H9 (cell line): ENCODE results near the gene HEYL. TPM values are rescaled to one million over a fixed set of nuclear protein-coding genes. Genes with fewer than 3 reads are reported as not detected.

Experiments
- DNase-seq: peaks from one replicate; pipeline ENCODE4 v3.0.0-alpha.2; 2017
- H2AFZ ChIP-seq: one replicate; pipeline ENCODE4 v1.6.1; 2013; ENCODE audit warnings: mild to moderate bottlenecking, low read length, control low read depth, moderate library complexity
- H2AK5ac ChIP-seq: 2 replicates; pipeline ENCODE4 v1.6.1; 2013; ENCODE audit warnings: low read length, control low read depth, mixed read lengths; ENCODE audit not compliant: insufficient read length
- H2BK120ac ChIP-seq: one replicate; pipeline ENCODE4 v1.6.1; 2013; ENCODE audit warnings: low read depth, mild to moderate bottlenecking, low read length, control low read depth, inconsistent platforms; ENCODE audit not compliant: poor library complexity, severe bottlenecking
- H2BK12ac ChIP-seq: 2 replicates; pipeline ENCODE4 v1.6.1; 2013; ENCODE audit warnings: low read length, control low read depth, mixed read lengths, low read depth; ENCODE audit not compliant: insufficient read length
- H2BK15ac ChIP-seq: 2 replicates; pipeline ENCODE4 v1.6.1; 2013; ENCODE audit warnings: low read depth, low read length, control low read depth
- H2BK20ac ChIP-seq: one replicate; pipeline ENCODE4 v1.6.1; 2013; ENCODE audit warnings: low read depth, mild to moderate bottlenecking, low read length, control low read depth, inconsistent platforms; ENCODE audit not compliant: poor library complexity, severe bottlenecking
- H2BK5ac ChIP-seq: 2 replicates; pipeline ENCODE4 v1.6.1; 2013; ENCODE audit warnings: low read length, control low read depth, mixed read lengths; ENCODE audit not compliant: insufficient read length
- H3K14ac ChIP-seq: 2 replicates; pipeline ENCODE4 v1.6.1; 2013; ENCODE audit warnings: low read length, control low read depth; ENCODE audit not compliant: insufficient read depth
- H3K18ac ChIP-seq: 2 replicates; pipeline ENCODE4 v1.6.1; 2013; ENCODE audit warnings: low read depth, mild to moderate bottlenecking, mixed read lengths, low read length, control low read depth; ENCODE audit not compliant: insufficient read length
- H3K23ac ChIP-seq: 2 replicates; pipeline ENCODE4 v1.6.1; 2013; ENCODE audit warnings: low read length, control low read depth, mixed read lengths, low read depth; ENCODE audit not compliant: insufficient read length
- H3K23me2 ChIP-seq: 2 replicates; pipeline ENCODE4 v1.6.1; 2013; ENCODE audit warnings: low read depth, mild to moderate bottlenecking, mixed read lengths, low read length, control low read depth; ENCODE audit not compliant: insufficient read length, poor library complexity, severe bottlenecking
- H3K27ac ChIP-seq: 2 replicates; pipeline ENCODE4 v1.5.1; 2013; ENCODE audit warnings: low read length, control low read depth, mixed read lengths, low read depth; ENCODE audit not compliant: insufficient read length
- H3K27me3 ChIP-seq: 2 replicates; pipeline ENCODE4 v1.6.1; 2013; ENCODE audit warnings: low read length, control low read depth, inconsistent platforms; ENCODE audit not compliant: insufficient read depth
- H3K4ac ChIP-seq: 2 replicates; pipeline ENCODE4 v1.6.1; 2013; ENCODE audit warnings: low read depth, mild to moderate bottlenecking, control low read depth, inconsistent platforms, low read length, moderate library complexity
- H3K4me1 ChIP-seq: 2 replicates; pipeline ENCODE4 v1.6.1; 2013; ENCODE audit warnings: low read length, control low read depth, inconsistent platforms; ENCODE audit not compliant: insufficient read depth
- H3K4me2 ChIP-seq: 2 replicates; pipeline ENCODE4 v1.6.1; 2013; ENCODE audit warnings: low read length, control low read depth, mixed read lengths; ENCODE audit not compliant: insufficient read length, insufficient read depth
- H3K56ac ChIP-seq: 2 replicates; pipeline ENCODE4 v1.6.1; 2013; ENCODE audit warnings: low read depth, mild to moderate bottlenecking, mixed read lengths, low read length, control low read depth; ENCODE audit not compliant: insufficient read length
- H3K79me1 ChIP-seq: 2 replicates; pipeline ENCODE4 v1.6.1; 2013; ENCODE audit warnings: low read depth, mild to moderate bottlenecking, moderate library complexity, low read length, control low read depth, inconsistent platforms; ENCODE audit not compliant: insufficient read depth, poor library complexity, severe bottlenecking
- H3K79me2 ChIP-seq: 2 replicates; pipeline ENCODE4 v1.6.1; 2013; ENCODE audit warnings: low read length, control low read depth, inconsistent platforms; ENCODE audit not compliant: insufficient read depth
- H3K9ac ChIP-seq: 2 replicates; pipeline ENCODE4 v1.6.1; 2013; ENCODE audit warnings: low read length, control low read depth, mixed read lengths; ENCODE audit not compliant: insufficient read length; ENCODE audit errors: extremely low read depth
- H3K9me3 ChIP-seq: one replicate; pipeline ENCODE4 v1.6.1; 2013; ENCODE audit warnings: low read depth, low read length, inconsistent platforms; ENCODE audit not compliant: control insufficient read depth
- H3T11ph ChIP-seq: one replicate; pipeline ENCODE4 v1.6.1; 2013; ENCODE audit warnings: mild to moderate bottlenecking, low read length, control low read depth, inconsistent platforms
- H4K20me1 ChIP-seq: one replicate; pipeline ENCODE4 v1.6.1; 2013; ENCODE audit not compliant: control insufficient read depth, insufficient read length, insufficient read depth
- H4K5ac ChIP-seq: 2 replicates; pipeline ENCODE4 v1.6.1; 2013; ENCODE audit warnings: low read depth, mild to moderate bottlenecking, mixed read lengths, low read length, control low read depth; ENCODE audit not compliant: insufficient read length
- H4K8ac ChIP-seq: replicated peaks from 2 replicates; pipeline ENCODE4 v1.6.1; 2013; ENCODE audit warnings: low read length, control low read depth, mixed read lengths, low read depth; ENCODE audit not compliant: insufficient read length
- H4K91ac ChIP-seq: 2 replicates; pipeline ENCODE4 v1.6.1; 2013; ENCODE audit warnings: low read depth, mild to moderate bottlenecking, moderate library complexity, mixed read lengths, low read length, control low read depth; ENCODE audit not compliant: insufficient read length
- H3K27ac Mint-ChIP-seq, 3 experiments: 2 replicates in 2 of 3; 3 replicates in 1 of 3; pipeline ENCODE4 v1.8.0; 2020 to 2021; ENCODE audit warnings: mixed read lengths in 3 of 3, mild to moderate bottlenecking in 1 of 3, moderate library complexity in 1 of 3
- H3K27me3 Mint-ChIP-seq: 2 replicates; pipeline ENCODE4 v1.8.0; 2021; ENCODE audit warnings: low read depth, mild to moderate bottlenecking, moderate library complexity, mixed read lengths
- H3K36me3 Mint-ChIP-seq, 3 experiments: 2 replicates in 2 of 3; 3 replicates in 1 of 3; pipeline ENCODE4 v1.8.0; 2020 to 2021; ENCODE audit warnings: low read depth in 3 of 3, mixed read lengths in 3 of 3; ENCODE audit not compliant: insufficient read depth in 1 of 3
- H3K4me1 Mint-ChIP-seq, 2 experiments: 2 replicates each; pipeline ENCODE4 v1.8.0; 2020; ENCODE audit warnings: mixed read lengths in 2 of 2
- H3K4me3 Mint-ChIP-seq, 2 experiments: 2 replicates in 1 of 2; 3 replicates in 1 of 2; pipeline ENCODE4 v1.8.0; 2020 to 2021; ENCODE audit warnings: mild to moderate bottlenecking in 2 of 2, mixed read lengths in 2 of 2, moderate library complexity in 1 of 2
- H3K9me3 Mint-ChIP-seq, 2 experiments: 2 replicates in 1 of 2; 3 replicates in 1 of 2; pipeline ENCODE4 v1.8.0; 2020; ENCODE audit warnings: mild to moderate bottlenecking in 2 of 2, mixed read lengths in 2 of 2, moderate library complexity in 1 of 2
- CTCF ChIP-seq: fragments of 200-600 bp; sonication (generic); conservative IDR thresholded peaks from 3 replicates; pipeline ENCODE4 v1.8.0; 2021; ENCODE audit warnings: antibody characterized with exemption, mild to moderate bottlenecking
- WGBS: extraction: QIAGEN DNeasy Blood & Tissue Kit; methylation state at CpG from one replicate; pipeline ENCODE4 v1.1.7; 2013; ENCODE audit warnings: missing lambda C conversion rate, low lambda C conversion rate, mixed read lengths; ENCODE audit not compliant: insufficient read length; ENCODE audit errors: extremely low coverage; 5-methylcytosine and 5-hydroxymethylcytosine counted together
- total RNA-seq: library from RNA; stranded (reverse); gene quantifications from 2 replicates; pipeline ENCODE4 v1.2.1, GENCODE V29; 2021

The HEYL gene
- total RNA-seq, 1 experiment from 2014 or later = 1.9 TPM

DNA sequence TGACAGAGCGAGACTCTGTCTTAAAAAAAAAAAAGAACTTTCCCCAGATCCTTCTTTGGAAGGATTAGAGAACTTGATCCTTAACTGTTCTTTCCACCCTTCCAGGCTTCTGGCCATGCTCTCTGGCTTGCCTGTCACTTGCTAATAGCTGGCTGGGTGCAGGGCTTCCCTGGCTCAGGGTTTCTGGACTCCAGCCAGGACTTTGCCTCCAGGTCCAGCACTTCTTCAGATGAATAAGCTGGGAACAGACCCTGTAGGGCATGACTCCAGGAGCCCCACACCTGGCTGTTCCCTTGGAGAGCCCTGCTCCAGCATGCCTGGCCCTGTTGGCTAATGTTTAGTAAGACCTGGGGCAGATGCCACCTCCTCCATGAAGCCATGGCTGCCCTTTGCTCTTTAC lies 35.8 kb upstream of the HEYL start:
- no CpG with 5 or more reads among the region's 1 CpG for WGBS
- H3K27me3 Mint-ChIP-seq = peaks cover 99% of the 10 kb centered on the region

More for the DNA sequence above, 35.8 kb upstream of the HEYL start:
- Histone ChIP-seq H2AFZ (no peak overlapping the region), H3K56ac (no peak overlapping the region), H3K23ac (no peak overlapping the region), H2BK120ac (no peak overlapping the region), H2BK20ac (no peak overlapping the region), H4K91ac (no peak overlapping the region), H3K27me3 (peaks cover 77% of the 10 kb centered on the region), H2BK5ac (no peak overlapping the region), H3K4me1 (no peaks in the 10 kb centered on the region), H3K27ac (no peak overlapping the region), H4K5ac (no peak overlapping the region), H4K20me1 (no peaks in the 10 kb centered on the region), H2BK15ac (no peak overlapping the region), H3K9ac (no peak overlapping the region), H3K23me2 (peaks cover 7% of the 10 kb centered on the region), H2BK12ac (no peak overlapping the region), H3K4me2 (no peak overlapping the region), H3K9me3 (no peaks in the 10 kb centered on the region), H3K79me1 (no peaks in the 10 kb centered on the region), H3K79me2 (no peaks in the 10 kb centered on the region), H3T11ph (no peak overlapping the region), H3K18ac (no peak overlapping the region), H3K4ac (no peak overlapping the region), H2AK5ac (no peak overlapping the region), H3K14ac (no peak overlapping the region), H4K8ac (no peak overlapping the region)
- H3K4me3 Mint-ChIP-seq = no peak overlapping the region
- no peak for DNase-seq
- H3K27ac Mint-ChIP-seq = no peak overlapping the region
- H3K36me3 Mint-ChIP-seq = no peaks in the 10 kb centered on the region; a peak in 1 of 7 replicates
- TF ChIP-seq CTCF = no peak
- peaks cover 0 to 9% of the 10 kb centered on the region in 2 experiments; a peak in 2 of 4 replicates for H3K4me1 Mint-ChIP-seq
- H3K9me3 Mint-ChIP-seq = no peaks in the 10 kb centered on the region
